ENCODE results near the gene KCNK1. TPM values are rescaled to one million over a fixed set of nuclear protein-coding genes. Genes with fewer than 3 reads are reported as not detected.
A peak's percentile ranks its signal among the peaks of the same experiment; 100 is the strongest.
"Not testable (repeated sequence)": the region's sequence is repeated elsewhere in the genome, so short reads cannot be mapped to it uniquely, and the experiment has no call there.

KCNK1 gene
- total and polyA plus RNA-seq, 12 donors = 2.5 to 29.5 (median 14.1) TPM

GRCh38 chr1:233615571-233615970 lies 1.7 kb downstream of the KCNK1 start:
- H3K27me3 ChIP-seq = peaks cover 0 to 55% (median 19%) of the 10 kb centered on the region in 7 donors
- H3K4me1 ChIP-seq = peaks cover 0 to 12% (median 0%) of the 10 kb centered on the region in 9 donors
- no peaks in the 10 kb centered on the region for H3K36me3 ChIP-seq
- peak overlapping the region in 9 of 10 donors; percentile 57 to 71 (median 64) for H3K4me3 ChIP-seq
- ATAC-seq (no peak), DNase-seq (no peak)
- no peaks in the 10 kb centered on the region for H3K9me3 ChIP-seq
- intact Hi-C loops (cut with DNase I) = loop anchor here in 2 of 10 donors (10.0 kb wide), 3 partner anchors 49 to 169 kb away; no protein-coding TSS in a partner anchor
- peak overlapping the region in 3 of 10 donors; percentile 14 to 75 (median 19) for H3K27ac ChIP-seq
- TF ChIP-seq, protein P1, sequence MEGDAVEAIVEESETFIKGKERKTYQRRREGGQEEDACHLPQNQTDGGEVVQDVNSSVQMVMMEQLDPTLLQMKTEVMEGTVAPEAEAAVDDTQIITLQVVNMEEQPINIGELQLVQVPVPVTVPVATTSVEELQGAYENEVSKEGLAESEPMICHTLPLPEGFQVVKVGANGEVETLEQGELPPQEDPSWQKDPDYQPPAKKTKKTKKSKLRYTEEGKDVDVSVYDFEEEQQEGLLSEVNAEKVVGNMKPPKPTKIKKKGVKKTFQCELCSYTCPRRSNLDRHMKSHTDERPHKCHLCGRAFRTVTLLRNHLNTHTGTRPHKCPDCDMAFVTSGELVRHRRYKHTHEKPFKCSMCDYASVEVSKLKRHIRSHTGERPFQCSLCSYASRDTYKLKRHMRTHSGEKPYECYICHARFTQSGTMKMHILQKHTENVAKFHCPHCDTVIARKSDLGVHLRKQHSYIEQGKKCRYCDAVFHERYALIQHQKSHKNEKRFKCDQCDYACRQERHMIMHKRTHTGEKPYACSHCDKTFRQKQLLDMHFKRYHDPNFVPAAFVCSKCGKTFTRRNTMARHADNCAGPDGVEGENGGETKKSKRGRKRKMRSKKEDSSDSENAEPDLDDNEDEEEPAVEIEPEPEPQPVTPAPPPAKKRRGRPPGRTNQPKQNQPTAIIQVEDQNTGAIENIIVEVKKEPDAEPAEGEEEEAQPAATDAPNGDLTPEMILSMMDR (IDR thresholded peaks at IDR 0.05) = no peak
- 55 to 74% methylated on average over 3 of the region's 3 CpGs for WGBS, 2 donors

- no peak for DNase-seq
- 62 to 78% methylated on average over 1 of the region's 1 CpG for WGBS, 2 donors
- no peak overlapping the region for H3K27ac ChIP-seq
- no peaks in the 10 kb centered on the region for H3K36me3 ChIP-seq
- H3K4me1 ChIP-seq = peaks cover 0 to 12% (median 0%) of the 10 kb centered on the region in 9 donors
- H3K27me3 ChIP-seq = peaks cover 0 to 52% (median 15%) of the 10 kb centered on the region in 7 donors
- ATAC-seq = no peak
- no peak overlapping the region for H3K4me3 ChIP-seq
- TF ChIP-seq, protein P1 (IDR thresholded peaks at IDR 0.05) = no peak
- intact Hi-C loops (cut with DNase I) = loop anchor here in 2 of 10 donors (10.0 kb wide), 3 partner anchors 48 to 168 kb away; no protein-coding TSS in a partner anchor
- H3K9me3 ChIP-seq = no peaks in the 10 kb centered on the region
These were observed 3.1 kb downstream of the KCNK1 start for GRCh38 chr1:233617025-233617424.

DNA sequence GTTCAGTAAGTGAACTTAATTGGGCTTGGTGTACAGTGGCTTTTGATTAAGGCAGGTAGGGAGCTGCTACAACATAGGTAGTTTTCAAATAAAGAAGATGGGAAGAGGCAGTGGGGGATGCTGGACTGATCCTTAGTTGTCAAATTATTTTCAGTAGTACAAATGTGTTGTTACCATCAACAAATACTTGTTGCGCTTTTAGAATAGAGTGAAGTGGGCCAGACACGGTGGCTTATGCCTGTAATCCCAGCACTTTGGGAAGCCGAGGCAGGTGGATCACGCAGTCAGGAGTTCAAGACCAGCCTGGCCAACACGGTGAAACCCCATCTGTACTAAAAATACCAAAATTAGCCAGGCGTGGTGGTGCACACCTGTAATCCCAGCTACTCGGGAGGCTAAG lies 5.5 kb downstream of the KCNK1 start:
- WGBS, 2 donors = 95 to 96% methylated on average over 7 of the region's 7 CpGs
- not testable (repeated sequence) for H3K36me3 ChIP-seq, DNase-seq, H3K4me3 ChIP-seq, ATAC-seq, H3K4me1 ChIP-seq, H3K9me3 ChIP-seq, H3K27ac ChIP-seq
- intact Hi-C loops (cut with DNase I) = loop anchor here in 2 of 10 donors (10.0 kb wide), 3 partner anchors 45 to 165 kb away; no protein-coding TSS in a partner anchor
- peaks cover 0 to 30% (median 9%) of the 10 kb centered on the region in 7 donors for H3K27me3 ChIP-seq

- H3K9me3 ChIP-seq = no peaks in the 10 kb centered on the region
- peaks cover 0 to 23% (median 2%) of the 10 kb centered on the region in 7 donors for H3K27me3 ChIP-seq
- intact Hi-C loops (cut with DNase I) = no loop called here
- peaks cover 0 to 7% (median 0%) of the 10 kb centered on the region in 9 donors for H3K4me1 ChIP-seq
- no peaks in the 10 kb centered on the region for H3K36me3 ChIP-seq
- DNase-seq = no peak
- H3K27ac ChIP-seq = no peak overlapping the region
- no peak overlapping the region for H3K4me3 ChIP-seq
- ATAC-seq = no peak
- 88 to 96% methylated on average over 2 of the region's 2 CpGs for WGBS, 2 donors
- TF ChIP-seq, protein P1 (IDR thresholded peaks at IDR 0.05) = no peak
These were observed 6.2 kb downstream of the KCNK1 start for GRCh38 chr1:233620065-233620464.

- intact Hi-C loops (cut with DNase I) = no loop called here
- ATAC-seq (no peak), DNase-seq (no peak)
- H3K27me3 ChIP-seq = peaks cover 0 to 7% (median 0%) of the 10 kb centered on the region in 7 donors
- no peak overlapping the region for H3K27ac ChIP-seq
- H3K4me3 ChIP-seq = no peak overlapping the region
- H3K4me1 ChIP-seq = no peaks in the 10 kb centered on the region
- whole genome bisulfite sequencing, 2 donors = 96 to 97% methylated on average over 3 of the region's 3 CpGs
- no peaks in the 10 kb centered on the region for H3K9me3 ChIP-seq
- TF ChIP-seq, protein P1 (IDR thresholded peaks at IDR 0.05) = no peak
- no peaks in the 10 kb centered on the region for H3K36me3 ChIP-seq
These were observed 8.0 kb downstream of the KCNK1 start for GRCh38 chr1:233621923-233622322.
